GM12801 (cell line): ENCODE measurements around the gene ATG13.

ENCODE experiments used
- TF ChIP-seq, protein P1 (sequence below): IDR thresholded peaks from one replicate; pipeline ENCODE4 v1.5.1; 2011; ENCODE audit warnings: control low read depth; ENCODE audit not compliant: insufficient read length; ENCODE audit errors: extremely low read depth

The ATG13 gene

DNA sequence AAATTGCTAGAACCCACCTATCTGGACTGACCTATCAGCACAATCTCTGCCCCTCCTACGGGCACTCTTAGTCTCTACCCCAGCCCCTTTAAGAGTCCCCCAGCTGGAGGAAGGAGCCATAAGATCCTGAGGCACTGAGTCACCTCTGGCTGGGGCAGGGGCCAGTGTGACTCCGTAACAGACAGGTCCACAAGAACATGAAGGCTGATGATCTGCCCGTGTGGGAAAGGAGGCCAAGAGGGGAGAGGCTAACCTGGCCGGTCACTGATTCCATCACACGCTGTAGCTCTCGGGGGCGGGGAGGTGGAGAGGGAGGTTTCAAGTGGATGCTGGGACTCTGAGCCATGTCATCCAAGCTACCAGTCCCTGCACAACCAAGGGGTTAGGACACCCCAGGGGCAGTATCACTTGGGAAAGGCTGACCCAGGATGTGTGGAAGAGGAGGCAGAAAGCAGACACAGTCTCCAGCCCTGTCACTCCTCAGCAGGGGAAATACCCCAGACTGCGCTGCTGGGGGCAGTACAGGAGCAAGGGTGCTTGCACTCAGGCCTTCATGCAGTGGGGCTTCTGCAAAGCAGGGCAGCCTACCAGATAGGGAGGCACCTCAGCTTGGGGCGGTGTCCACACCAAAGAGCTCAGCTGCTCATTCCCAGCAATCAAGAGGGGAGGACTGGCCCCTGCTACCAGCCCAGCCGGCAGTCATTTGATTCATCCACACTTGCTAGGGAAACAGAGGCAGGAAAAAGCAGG lies 60.8 kb downstream of the ATG13 start:
- TF ChIP-seq, protein P1, sequence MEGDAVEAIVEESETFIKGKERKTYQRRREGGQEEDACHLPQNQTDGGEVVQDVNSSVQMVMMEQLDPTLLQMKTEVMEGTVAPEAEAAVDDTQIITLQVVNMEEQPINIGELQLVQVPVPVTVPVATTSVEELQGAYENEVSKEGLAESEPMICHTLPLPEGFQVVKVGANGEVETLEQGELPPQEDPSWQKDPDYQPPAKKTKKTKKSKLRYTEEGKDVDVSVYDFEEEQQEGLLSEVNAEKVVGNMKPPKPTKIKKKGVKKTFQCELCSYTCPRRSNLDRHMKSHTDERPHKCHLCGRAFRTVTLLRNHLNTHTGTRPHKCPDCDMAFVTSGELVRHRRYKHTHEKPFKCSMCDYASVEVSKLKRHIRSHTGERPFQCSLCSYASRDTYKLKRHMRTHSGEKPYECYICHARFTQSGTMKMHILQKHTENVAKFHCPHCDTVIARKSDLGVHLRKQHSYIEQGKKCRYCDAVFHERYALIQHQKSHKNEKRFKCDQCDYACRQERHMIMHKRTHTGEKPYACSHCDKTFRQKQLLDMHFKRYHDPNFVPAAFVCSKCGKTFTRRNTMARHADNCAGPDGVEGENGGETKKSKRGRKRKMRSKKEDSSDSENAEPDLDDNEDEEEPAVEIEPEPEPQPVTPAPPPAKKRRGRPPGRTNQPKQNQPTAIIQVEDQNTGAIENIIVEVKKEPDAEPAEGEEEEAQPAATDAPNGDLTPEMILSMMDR, result no peak

DNA sequence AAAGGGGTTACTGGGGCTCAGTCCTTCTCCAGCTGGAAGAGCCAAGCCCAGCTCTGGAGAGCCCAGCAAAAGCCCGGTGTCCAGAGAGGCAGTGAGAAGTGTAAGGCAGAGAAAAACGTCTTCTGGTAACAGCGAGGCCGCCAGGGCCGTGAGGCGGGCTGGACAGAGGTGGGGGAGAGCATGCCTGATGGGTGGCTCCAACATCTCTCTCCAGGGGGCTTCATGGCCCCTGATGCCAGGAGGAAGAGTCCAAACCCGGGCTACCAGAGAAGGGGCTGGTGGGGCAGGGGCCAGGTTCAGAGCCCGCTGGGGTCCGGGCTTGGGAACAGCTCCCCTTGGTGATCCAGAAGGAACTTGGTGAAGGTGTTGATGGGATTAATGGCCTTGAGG lies 61.4 kb downstream of the ATG13 start:
- TF ChIP-seq, protein P1, result no peak

DNA sequence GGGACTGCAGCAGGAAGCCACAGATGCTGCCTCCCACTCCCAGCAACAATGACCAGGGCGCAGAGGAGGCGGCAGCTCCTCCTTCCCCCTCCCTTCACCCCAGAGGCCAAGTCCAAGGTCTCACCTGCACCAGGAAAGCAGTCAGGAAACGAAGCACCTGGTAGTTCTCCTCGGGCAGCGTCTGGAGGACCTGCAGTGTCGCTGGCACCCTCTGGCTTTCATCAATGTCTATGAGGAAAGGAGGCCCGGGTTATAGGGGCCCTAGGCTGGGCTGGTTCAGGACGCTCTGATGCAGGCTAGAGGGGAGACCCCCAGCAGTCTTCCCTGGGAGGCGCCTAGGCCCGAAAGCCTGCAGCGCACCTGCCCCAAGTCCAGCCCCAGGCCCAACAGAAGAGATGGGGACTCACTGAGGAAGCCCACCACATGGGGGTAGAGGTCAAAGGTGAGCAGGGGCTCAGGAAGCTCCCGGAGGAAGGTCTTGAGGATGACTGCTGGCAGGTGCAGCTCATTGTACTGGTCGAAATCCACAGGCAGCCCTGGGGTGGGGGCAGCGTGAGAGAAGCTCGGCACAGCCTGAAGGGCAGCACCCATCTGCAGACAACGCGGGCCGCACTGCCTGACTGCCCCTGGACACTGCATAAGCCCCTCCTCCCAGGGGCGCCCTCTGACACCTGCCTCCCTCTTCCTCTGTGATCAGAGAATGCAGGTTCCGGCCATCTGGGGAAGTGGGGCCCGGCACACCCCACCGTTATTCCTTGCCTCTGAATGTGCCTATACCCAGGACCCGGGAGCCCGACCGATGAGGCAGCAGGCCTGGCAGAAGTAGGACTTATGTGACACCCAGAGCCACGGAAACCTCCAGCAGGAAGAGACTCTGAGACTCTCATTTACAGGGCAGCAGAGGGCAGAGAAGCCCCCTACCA lies 62.1 kb downstream of the ATG13 start:
- TF ChIP-seq, protein P1, result no peak

DNA sequence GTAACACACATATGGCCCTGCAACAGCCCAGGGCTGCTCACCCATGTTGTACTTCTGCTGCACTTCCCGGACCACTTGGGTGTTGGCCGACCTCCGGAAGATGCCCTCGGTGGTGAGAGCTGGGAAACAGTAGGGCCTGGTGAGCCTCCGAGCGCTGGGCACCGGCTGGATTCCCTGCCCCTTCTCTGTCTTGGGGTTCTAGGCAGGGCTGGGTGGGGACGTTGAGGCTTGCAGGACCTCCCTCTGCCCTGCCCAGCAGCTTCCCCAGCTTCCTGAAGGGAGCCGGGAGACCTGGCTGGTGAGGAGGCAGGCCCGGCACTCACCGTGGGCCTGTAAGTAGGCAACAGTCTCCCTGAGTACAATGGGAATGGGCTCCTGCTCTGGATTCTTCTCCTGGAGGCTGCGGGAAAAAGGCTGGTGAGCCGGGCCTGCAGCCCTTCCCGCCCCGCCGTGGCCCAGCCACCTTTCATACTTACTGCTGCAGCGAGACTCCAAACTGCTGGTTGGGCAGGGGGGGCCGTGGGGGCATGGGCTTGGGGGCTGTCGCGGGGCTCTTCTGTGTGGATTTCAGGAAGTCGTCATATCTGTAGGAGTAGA lies 62.9 kb downstream of the ATG13 start:
- TF ChIP-seq, protein P1, result no peak

DNA sequence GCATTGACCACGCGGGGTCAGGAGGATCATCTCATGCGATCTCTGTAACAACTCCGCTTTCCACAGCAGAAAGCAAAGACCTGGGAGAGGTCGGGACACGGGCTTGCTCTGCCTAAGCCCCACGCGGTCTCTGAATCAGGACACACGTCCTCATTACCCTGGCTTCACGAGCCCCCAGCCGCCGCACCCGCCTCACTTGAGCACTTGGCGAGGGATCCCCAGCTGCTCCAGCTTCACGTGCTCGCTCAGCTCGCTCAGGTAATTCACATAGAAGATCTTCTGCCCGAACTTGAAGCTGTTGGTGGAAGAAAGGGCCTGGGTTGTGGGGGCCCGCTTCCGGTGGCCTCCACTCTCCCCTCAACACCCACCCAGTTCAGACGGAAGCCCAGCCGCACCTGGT lies 63.5 kb downstream of the ATG13 start:
- TF ChIP-seq, protein P1, result no peak

DNA sequence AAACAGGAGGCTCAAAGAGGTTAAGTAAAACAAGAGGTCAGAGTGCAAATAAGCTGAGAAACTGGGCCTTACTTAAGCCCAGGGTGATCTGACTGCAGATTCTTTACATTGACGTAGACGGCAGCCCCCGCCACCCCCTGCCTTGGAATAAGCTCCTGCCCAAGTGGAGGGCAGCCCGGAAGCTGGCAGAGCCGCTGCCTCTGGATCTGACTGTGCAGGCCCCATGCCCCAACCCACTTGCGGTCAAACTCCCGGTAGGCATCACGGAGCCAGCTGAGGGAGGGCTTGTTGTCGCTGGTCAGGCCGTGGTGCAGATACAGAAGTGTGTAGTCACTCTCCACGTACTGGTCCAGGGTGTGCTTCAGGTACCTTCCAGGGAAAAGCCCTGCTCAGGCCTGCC lies 64.5 kb downstream of the ATG13 start:
- TF ChIP-seq, protein P1, result no peak
